Endodermal cell (in vitro differentiated cells): ENCODE measurements around the gene DDX55. TPM values are rescaled to one million over a fixed set of nuclear protein-coding genes. Genes with fewer than 3 reads are reported as not detected.

Source experiments
- DNase-seq: peaks from one replicate; pipeline ENCODE4 v3.0.0-alpha.2; 2017
- H3K27ac ChIP-seq: 2 replicates; pipeline ENCODE4 v1.5.1; 2013; ENCODE audit warnings: mild to moderate bottlenecking, low read depth, low read length, moderate library complexity
- H3K27me3 ChIP-seq: 2 replicates; pipeline ENCODE4 v1.6.1; 2013; ENCODE audit warnings: mild to moderate bottlenecking, low read length, moderate library complexity; ENCODE audit not compliant: insufficient read depth, control insufficient read depth, poor library complexity, severe bottlenecking
- H3K36me3 ChIP-seq: 2 replicates; pipeline ENCODE4 v1.7.0; 2013; ENCODE audit warnings: mild to moderate bottlenecking, low read length, moderate library complexity; ENCODE audit not compliant: control insufficient read depth, insufficient read depth
- H3K4me1 ChIP-seq: one replicate; pipeline ENCODE4 v1.7.0; 2013; ENCODE audit warnings: low read length; ENCODE audit not compliant: control insufficient read depth, insufficient read depth
- H3K4me3 ChIP-seq: 2 replicates; pipeline ENCODE4 v1.5.1; 2013; ENCODE audit warnings: mild to moderate bottlenecking, low read length, moderate library complexity
- H3K9ac ChIP-seq: 2 replicates; pipeline ENCODE4 v1.6.1; 2013; ENCODE audit warnings: mild to moderate bottlenecking, low read length, moderate library complexity; ENCODE audit not compliant: poor library complexity, severe bottlenecking; ENCODE audit errors: extremely low read depth
- H3K9me3 ChIP-seq: 2 replicates; pipeline ENCODE4 v1.6.1; 2013; ENCODE audit warnings: mild to moderate bottlenecking, low read length, moderate library complexity; ENCODE audit not compliant: control insufficient read depth
- H3K27ac Mint-ChIP-seq: 2 replicates; pipeline ENCODE4 v1.8.0; 2020; ENCODE audit warnings: mixed read lengths
- H3K27me3 Mint-ChIP-seq: 2 replicates; pipeline ENCODE4 v1.8.0; 2021; ENCODE audit warnings: mild to moderate bottlenecking, mixed read lengths; ENCODE audit not compliant: insufficient read depth
- H3K36me3 Mint-ChIP-seq: 2 replicates; pipeline ENCODE4 v1.8.0; 2020; ENCODE audit warnings: low read depth, mixed read lengths
- H3K4me1 Mint-ChIP-seq: 2 replicates; pipeline ENCODE4 v1.8.0; 2020; ENCODE audit warnings: mixed read lengths
- H3K4me3 Mint-ChIP-seq: 2 replicates; pipeline ENCODE4 v1.8.0; 2020; ENCODE audit warnings: mild to moderate bottlenecking, moderate library complexity, mixed read lengths
- H3K9me3 Mint-ChIP-seq: 2 replicates; pipeline ENCODE4 v1.8.0; 2020; ENCODE audit warnings: mild to moderate bottlenecking, mixed read lengths
- CTCF ChIP-seq: fragments of 200-600 bp; sonication (generic); conservative IDR thresholded peaks from 2 replicates; pipeline ENCODE4 v1.5.0; 2021; ENCODE audit warnings: antibody characterized with exemption, mild to moderate bottlenecking
- WGBS, 2 experiments: methylation state at CpG; one replicate each; pipeline versions ENCODE4 v1.1.5 to v1.1.7; 2013; ENCODE audit warnings: missing lambda C conversion rate in 2 of 2, mixed read lengths in 1 of 2; ENCODE audit not compliant: insufficient coverage in 1 of 2, insufficient read length in 1 of 2; 5-methylcytosine and 5-hydroxymethylcytosine counted together
- total RNA-seq, 2 donors: library from RNA; stranded (reverse); fragmentation: NEBNext Ultra II Directional in 1 of 2; extraction: Animal tissue kit (Norgen Biotek cat#: 25700) in 1 of 2; gene quantifications; 2 replicates in 1 of 2; 3 replicates in 1 of 2; pipeline ENCODE4 v1.2.1, GENCODE V29; 2021

DDX55 gene
- total RNA-seq, 2 donors from 2014 or later = 34.4 to 36.7 TPM

GRCh38 chr12:123617144-123617543 is 15.2 kb downstream of the DDX55 start:
- Mint-ChIP-seq H3K4me1 (no peaks in the 10 kb centered on the region), H3K36me3 (peaks cover 87% of the 10 kb centered on the region), H3K9me3 (no peaks in the 10 kb centered on the region), H3K4me3 (no peak overlapping the region), H3K27me3 (no peaks in the 10 kb centered on the region), H3K27ac (no peak overlapping the region)
- Histone ChIP-seq H3K9me3 (no peaks in the 10 kb centered on the region), H3K27ac (no peak overlapping the region), H3K36me3 (peaks cover 93% of the 10 kb centered on the region), H3K4me3 (no peak overlapping the region), H3K9ac (no peak overlapping the region), H3K27me3 (no peaks in the 10 kb centered on the region), H3K4me1 (no peaks in the 10 kb centered on the region)
- no peak for DNase-seq
- no peak for TF ChIP-seq CTCF
- 94 to 95% methylated on average over 2 to 3 of the region's 3 CpGs for WGBS, 2 experiments

- Mint-ChIP-seq H3K27ac (no peak overlapping the region), H3K4me1 (no peaks in the 10 kb centered on the region), H3K9me3 (no peaks in the 10 kb centered on the region), H3K36me3 (peaks cover 87% of the 10 kb centered on the region), H3K4me3 (no peak overlapping the region), H3K27me3 (no peaks in the 10 kb centered on the region)
- 94 to 97% methylated on average over 12 to 13 of the region's 13 CpGs for WGBS, 2 experiments
- no peaks in the 10 kb centered on the region for H3K9me3 ChIP-seq
- no peak overlapping the region for H3K27ac ChIP-seq
- H3K27me3 ChIP-seq = no peaks in the 10 kb centered on the region
- TF ChIP-seq CTCF = no peak
- peaks cover 93% of the 10 kb centered on the region for H3K36me3 ChIP-seq
- no peaks in the 10 kb centered on the region for H3K4me1 ChIP-seq
- no peak overlapping the region for H3K9ac ChIP-seq
- H3K4me3 ChIP-seq = no peak overlapping the region
- DNase-seq = no peak
Measured at GRCh38 chr12:123617580-123617979, 15.7 kb downstream of the DDX55 start.

- Histone ChIP-seq H3K4me3 (no peak overlapping the region), H3K36me3 (peaks cover 89% of the 10 kb centered on the region), H3K27me3 (no peaks in the 10 kb centered on the region), H3K4me1 (no peaks in the 10 kb centered on the region), H3K9me3 (no peaks in the 10 kb centered on the region), H3K9ac (no peak overlapping the region), H3K27ac (no peak overlapping the region)
- 97 to 100% methylated on average over 6 to 8 of the region's 8 CpGs for WGBS, 2 experiments
- Mint-ChIP-seq H3K4me1 (no peaks in the 10 kb centered on the region), H3K27me3 (no peaks in the 10 kb centered on the region), H3K4me3 (no peak overlapping the region), H3K9me3 (no peaks in the 10 kb centered on the region), H3K36me3 (peaks cover 73% of the 10 kb centered on the region), H3K27ac (no peak overlapping the region)
- TF ChIP-seq CTCF = no peak
- DNase-seq = no peak
Measured at GRCh38 chr12:123621101-123621500, 19.2 kb downstream of the DDX55 start.
